Measurements from ENCODE around the gene CLPTM1L.
"Not testable (repeated sequence)": the region's sequence is repeated elsewhere in the genome, so short reads cannot be mapped to it uniquely, and the experiment has no call there.

CLPTM1L gene

GRCh38 chr5:1329111-1329579 is 15.8 kb downstream of the CLPTM1L start:
- no peak for DNase-seq (ENCODE audit: low read depth in 1 of 2, low spot score in 1 of 2)

DNA sequence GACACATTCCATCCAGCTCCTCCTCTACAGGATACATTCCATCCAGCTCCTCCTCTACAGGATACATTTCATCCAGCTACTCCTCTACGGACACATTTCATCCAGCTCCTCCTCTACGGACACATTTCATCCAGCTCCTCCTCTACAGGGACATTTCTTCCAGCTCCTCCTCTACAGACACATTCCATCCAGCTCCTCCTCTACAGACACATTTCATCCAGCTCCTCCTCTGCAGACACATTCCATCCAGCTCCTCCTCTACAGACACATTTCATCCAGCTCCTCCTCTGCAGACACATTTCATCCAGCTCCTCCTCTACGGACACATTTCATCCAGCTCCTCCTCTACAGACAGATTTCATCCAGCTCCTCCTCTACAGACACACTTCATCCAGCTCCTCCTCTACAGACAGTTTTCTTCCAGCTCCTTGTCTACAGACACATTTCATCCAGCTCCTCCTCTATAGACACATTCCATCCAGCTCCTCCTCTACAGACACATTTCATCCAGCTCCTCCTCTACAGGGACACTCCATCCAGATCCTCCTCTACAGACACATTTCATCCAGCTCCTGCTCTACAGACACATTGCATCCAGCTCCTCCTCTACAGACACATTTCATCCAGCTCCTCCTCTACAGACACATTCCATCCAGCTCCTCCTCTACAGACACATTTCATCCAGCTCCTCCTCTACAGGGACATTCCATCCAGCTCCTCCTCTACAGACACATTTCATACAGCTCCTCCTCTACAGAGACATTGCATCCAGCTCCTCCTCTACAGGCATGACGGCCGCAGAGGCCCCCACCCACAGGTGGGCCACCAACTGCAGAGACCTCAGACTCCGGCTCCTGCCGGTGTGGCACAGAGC is 16.4 kb downstream of the CLPTM1L start:
- not testable (repeated sequence) for DNase-seq (ENCODE audit: low read depth in 1 of 2, low spot score in 1 of 2)

GRCh38 chr5:1326901-1327756 is 17.8 kb downstream of the CLPTM1L start:
- not testable (repeated sequence) for DNase-seq (ENCODE audit: low read depth in 1 of 2, low spot score in 1 of 2)

- not testable (repeated sequence) for DNase-seq (ENCODE audit: low read depth in 1 of 2, low spot score in 1 of 2)
Observed at GRCh38 chr5:1326532-1326875, 18.4 kb downstream of the CLPTM1L start.

- no peak for DNase-seq (ENCODE audit: low read depth in 1 of 2, low spot score in 1 of 2)
Observed at GRCh38 chr5:1325870-1326531, 18.9 kb downstream of the CLPTM1L start.

DNA sequence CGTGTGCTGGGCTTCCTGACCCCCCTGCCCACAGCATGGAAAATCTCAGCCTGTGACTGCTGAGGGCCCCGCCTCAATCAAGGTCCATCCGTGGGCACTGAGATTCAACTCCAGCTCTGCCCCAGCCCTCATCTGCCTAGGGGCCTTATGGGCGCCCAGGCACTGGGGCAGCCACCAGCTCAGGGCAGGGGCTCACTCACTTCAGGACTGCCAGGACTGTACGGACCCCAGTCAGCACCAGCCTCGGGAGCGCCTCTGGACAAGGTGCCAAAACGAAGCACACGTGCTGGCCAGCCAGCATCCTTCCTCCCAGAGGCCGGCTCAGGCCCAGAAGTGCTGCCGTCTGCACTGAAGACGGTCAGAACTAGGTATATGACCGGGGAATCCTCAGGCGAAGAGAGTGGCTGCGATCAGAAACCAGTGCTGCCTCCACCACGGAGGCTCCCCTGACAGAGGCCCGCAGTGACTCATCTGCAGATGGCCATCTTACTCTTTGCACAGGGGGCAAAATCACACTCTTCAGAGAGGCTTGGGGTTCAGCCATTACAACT is 19.6 kb downstream of the CLPTM1L start:
- DNase-seq (ENCODE audit: low read depth in 1 of 2, low spot score in 1 of 2), result no peak

GRCh38 chr5:1324719-1325190 is 20.1 kb downstream of the CLPTM1L start:
- DNase-seq (ENCODE audit: low read depth in 1 of 2, low spot score in 1 of 2), result no peak

DNA sequence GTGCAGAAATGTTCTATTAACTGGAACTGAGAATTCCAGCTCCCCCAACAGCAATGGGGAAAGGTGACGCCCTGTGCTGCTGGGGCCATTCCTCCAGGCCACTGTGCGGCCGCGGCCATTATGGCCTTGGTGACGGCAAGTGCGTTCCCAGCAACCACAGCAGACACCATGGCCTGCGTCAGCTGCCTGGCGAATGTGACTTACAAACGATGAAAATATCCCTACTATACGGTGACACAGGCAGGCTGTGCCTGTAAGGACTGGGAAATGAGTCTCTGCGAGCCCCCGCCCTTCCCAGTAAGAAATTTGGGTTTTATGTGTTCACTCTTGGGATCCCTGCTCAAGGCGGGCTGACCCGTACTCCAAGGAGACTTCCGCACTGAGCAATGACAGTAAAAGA is 20.6 kb downstream of the CLPTM1L start:
- no peak for DNase-seq (ENCODE audit: low read depth in 1 of 2, low spot score in 1 of 2)

GRCh38 chr5:1323803-1324173 is 21.1 kb downstream of the CLPTM1L start:
- DNase-seq (ENCODE audit: low read depth in 1 of 2, low spot score in 1 of 2), result no peak

DNA sequence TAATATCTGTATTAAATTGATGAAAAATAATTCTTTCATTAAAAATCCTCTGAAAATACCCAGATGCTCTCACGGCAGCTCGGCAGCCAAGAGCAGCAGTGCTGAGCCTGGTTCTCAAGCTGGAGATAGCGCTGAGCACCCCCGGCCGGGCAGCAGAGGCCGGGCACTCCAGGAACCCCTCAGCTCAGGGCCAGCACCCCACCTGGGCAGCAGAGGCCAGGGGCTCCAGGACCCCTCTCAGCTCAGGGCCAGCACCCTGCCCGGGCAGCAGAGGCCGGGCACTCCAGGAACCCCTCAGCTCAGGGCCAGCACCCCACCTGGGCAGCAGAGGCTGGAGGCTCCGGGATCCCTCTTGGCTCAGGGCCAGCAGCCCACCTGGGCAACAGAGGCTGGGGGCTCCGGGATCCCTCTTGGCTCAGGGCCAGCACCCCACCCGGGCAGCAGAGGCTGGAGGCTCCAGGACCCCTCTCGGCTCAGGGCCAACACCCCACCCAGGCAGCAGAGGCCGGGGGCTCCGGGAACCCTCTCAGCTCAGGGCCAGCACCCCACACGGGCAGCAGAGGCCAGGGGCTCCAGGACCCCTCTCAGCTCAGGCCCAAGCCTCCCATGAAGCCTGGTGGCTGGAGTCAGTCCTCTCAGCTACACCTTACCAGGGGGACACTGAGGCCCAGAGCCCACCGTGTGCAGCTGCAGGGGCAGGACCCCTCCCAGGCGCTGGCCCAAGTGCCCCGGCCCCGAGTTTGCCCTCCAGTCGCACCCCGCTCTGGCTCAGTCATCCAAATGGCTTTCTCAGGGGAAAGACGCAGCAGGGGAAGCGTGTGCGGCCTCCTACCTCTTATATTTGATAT is 21.7 kb downstream of the CLPTM1L start:
- no peak for DNase-seq (ENCODE audit: low read depth in 1 of 2, low spot score in 1 of 2)

DNA sequence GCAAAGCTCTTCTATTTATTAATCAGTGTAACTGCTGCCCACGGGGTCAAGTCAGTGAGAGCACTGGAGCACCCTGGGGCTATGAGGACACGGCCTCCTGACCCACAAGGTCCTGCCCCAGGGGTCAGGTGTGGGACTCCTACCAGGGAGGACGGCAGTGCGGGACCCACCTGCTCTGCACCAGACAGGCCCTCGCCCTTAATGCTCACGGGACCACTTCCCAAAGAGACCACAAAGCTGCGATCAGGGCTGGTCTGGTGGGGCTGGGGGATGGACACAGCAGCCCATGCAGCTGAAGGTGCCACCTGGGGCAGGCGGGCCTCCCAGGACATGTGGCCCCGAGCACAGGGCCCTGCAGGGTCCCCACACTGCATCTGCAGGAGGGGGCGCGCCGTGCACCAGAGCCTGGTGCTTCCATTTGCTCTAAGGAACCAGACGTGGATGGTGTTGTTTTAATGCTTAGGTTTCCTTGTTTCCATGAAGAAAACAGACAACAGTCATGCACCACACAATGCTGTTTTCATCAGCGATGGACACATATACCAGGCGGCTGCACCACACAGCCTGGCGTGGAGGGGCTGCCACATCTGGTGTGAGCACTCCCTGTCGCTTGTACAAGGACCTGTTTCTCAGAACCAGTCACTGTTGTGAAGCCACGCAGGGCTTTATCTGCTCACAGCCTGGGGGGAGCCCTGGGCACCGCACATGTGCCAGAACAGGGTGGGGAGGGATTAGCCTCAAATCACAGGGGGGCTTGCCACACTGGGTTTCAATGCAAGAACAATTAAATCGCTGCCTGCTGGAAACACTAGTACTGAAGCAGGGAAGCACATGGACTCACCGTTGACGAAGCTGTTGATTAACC is 22.6 kb downstream of the CLPTM1L start:
- no peak for DNase-seq (ENCODE audit: low read depth in 1 of 2, low spot score in 1 of 2)

DNA sequence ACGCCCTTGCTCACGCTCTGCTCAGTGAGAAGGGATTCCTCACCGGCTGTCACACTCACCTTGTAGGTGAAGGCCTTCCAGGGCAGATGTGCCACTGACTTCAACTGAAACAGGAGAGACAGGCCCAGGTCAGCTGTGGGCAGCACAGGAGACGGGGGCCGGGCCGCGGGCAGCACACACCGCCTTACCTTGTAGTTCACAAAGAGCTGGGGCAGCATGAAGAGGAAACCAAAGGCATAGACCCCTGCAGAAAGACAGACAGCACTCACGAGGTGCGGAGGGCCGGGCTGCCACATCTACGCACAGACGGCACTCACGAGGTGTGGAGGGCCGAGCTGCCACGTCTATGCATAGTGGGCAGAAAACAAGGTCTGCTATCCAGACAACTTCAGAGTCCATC is 23.3 kb downstream of the CLPTM1L start:
- DNase-seq (ENCODE audit: low read depth in 1 of 2, low spot score in 1 of 2), result no peak

DNA sequence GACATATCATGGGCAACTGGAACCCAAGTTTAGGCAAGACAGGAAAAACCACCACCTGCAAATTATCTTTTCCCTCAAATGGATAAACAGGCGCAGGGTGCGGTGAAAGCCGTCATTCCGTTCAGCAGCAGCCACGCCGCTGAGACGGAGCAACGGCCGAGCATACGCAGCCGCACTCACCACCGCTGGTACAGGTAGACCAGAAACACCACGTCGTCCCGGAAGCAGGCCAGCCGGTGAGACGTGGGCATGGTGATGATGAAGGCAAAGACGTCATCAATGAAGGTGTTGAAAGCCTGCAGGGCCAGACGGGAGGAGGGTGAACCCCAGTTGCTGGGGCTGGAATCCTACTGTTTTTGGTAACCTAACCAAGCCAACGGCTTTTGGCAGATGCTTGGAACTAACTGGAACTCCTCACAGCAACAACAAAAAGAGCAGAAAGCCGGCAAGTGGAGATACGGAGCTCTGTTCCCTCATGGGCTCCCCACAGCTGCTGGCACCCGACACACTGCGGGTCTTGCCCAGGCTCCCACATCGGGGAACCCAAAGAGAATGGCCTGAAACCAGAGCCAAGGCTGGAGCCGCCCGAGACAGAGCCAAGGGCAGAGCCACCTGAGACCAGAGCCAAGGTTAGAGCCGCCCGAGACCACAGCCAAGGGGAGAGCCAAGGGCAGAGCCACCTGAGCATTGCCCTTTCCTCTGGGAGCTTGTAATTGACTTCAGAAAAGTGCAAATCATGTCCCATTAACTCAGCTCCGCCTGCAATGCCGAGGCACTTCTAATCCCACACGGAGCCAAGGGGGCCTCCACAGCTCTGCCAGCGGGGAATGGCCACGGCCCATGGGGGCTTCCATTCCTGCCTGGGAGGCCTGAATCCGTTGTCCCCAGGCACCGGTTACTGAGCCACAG is 24.2 kb downstream of the CLPTM1L start:
- no peak for DNase-seq (ENCODE audit: low read depth in 1 of 2, low spot score in 1 of 2)

DNA sequence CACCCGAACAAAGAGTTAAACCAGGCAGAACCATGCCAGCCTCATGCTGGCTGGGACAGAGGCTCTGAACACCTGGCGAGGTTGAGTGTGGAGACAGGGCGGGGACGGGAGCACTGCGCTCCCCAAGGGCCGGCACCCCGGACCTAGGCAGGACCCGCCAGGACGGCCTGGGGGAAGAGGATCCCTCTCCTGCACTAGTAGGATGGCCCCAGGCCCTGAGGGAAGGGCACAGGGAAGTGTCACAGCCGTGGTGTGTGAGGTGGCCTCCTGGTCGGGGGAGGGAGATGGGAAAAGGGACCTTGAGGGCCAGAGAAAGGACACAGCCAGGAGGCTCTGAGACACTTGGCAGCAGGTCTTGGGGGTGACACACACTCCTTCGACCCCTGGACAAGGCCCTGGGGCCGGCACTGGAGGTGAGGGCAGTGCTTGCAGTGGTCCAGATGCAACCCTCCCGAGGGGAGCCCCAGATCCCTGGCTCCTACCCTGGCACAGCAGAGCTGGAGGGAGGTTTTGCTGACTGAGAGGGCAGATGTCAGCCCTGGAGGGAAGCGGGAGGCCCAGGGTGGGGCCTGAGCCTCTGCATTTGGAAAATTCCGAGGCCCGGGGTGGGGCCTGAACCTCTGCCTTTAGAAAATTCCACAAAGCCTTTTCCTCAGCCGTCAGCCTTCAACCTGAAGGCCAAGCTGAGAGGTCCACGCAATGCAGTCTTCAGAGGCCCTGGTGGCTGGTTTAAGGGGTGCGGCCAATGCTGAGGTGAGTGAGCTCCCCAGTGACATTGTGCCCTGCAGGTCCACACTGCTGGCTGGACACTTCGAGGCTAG is 25.3 kb downstream of the CLPTM1L start:
- DNase-seq (ENCODE audit: low read depth in 1 of 2, low spot score in 1 of 2), result no peak

DNA sequence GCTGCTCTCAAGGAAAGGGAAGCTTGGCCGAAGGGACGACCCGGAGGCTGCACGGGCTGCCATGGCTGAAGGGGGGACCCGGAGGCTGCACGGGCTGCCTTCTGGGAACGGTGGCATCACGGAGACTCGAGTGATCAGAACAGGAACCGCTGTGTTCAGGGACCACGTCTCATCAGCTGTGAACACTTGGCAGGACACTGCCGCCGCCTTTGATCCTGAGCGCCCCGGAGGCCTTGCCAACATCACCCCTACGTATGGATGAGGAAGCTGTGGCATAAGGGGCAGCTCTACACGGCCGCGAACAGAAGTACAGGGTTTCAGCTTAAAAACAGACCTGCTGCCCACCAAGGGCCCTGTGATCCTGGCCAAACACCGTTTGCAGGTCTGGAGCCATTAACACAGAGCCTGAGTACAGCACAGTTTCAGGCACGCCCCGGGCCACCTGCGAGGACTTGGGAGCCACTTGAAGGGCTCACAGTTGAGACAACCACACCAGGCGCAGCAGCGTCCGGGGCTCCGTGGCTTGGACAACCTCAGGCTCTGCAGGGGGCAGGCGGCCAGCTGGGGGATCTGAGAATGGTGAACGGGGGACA is 26.1 kb downstream of the CLPTM1L start:
- no peak for DNase-seq (ENCODE audit: low read depth in 1 of 2, low spot score in 1 of 2)

GRCh38 chr5:1317921-1318565 is 26.9 kb downstream of the CLPTM1L start:
- no peak for DNase-seq (ENCODE audit: low read depth in 1 of 2, low spot score in 1 of 2)
